GM21737 (cell line): ENCODE results near the gene FGFR2.

Experiments used
- ATAC-seq: cut with Tn5 transposase; IDR thresholded peaks from one replicate; pipeline ENCODE4 v1.9.1; 2021; ENCODE audit warnings: mild to moderate bottlenecking, moderate library complexity; ENCODE audit not compliant: unreplicated experiment

FGFR2 gene

DNA sequence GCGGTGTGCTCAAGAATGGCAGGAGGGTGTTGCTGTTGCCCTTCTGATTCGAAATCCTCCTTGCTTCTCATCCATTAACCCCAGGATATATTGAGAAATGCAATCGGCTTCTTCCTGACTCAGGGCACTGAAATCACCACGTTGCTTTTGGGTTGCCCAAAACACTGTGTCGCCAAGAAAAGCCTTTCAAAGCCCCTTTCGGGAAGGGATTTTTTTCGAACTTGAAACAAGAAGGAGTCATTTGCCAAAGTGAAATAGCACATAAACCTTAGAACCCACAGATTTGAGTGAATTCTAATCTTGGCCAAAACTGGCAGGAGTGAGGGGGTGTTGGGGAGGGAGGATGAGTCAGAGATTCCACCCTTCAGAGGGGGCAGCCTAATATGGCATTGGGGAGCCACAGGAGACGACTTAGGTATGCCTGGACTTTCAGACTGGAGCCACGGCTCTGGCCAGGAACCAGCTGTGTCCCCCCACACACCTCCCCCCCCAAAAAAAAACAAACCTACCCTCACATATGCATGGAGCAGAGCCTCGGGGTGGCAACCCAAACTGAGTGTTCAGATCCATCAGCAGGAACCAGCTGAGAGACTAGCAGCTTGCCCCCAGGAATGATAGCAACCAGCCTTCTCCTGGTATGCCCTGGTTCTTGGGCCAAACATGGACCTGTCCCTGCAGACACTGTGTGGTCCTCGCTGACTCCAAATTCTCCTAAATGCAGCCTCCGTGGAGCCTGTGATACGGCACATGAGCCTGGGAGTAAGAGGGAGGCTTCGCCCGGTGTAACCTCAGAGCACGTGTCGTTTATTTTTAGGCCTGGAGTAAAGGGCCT lies 138.4 kb downstream of the FGFR2 start:
- no peak for ATAC-seq

DNA sequence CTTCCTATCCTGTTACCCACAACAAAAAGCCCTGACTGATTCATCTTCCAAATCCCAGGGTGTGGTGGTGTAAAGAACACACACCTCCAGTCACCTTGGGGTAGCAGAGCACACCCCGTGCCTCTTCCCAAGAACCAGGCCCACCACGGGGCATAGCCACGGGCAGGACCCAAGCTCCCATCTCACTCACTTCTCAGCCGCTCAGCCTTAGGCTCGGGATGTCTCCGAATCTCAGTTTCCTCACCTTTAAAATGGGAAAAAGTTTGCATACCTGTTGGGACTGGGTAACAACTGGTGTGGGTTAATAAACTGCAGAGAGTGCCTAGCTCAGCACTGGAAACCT lies 139.0 kb downstream of the FGFR2 start:
- ATAC-seq, result no peak

DNA sequence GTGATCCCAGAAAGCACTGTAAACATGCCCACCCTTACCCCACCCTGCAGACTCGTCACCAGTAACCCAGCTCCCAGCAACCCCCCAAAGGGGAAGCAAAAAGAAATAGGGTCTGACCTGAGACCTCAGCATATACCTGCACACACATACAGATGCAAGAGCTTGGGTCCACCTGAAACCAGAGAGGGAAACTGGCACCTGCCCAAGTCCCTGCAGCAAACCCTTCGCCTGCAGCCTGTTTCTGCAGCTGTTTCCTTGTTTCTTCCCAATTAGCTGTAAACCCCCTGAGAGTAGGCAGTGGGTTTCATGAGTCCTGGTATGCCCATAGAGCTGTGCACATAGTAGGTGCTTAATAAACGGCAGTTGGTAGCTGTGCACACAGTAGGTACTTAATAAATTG lies 140.5 kb downstream of the FGFR2 start:
- no peak for ATAC-seq

DNA sequence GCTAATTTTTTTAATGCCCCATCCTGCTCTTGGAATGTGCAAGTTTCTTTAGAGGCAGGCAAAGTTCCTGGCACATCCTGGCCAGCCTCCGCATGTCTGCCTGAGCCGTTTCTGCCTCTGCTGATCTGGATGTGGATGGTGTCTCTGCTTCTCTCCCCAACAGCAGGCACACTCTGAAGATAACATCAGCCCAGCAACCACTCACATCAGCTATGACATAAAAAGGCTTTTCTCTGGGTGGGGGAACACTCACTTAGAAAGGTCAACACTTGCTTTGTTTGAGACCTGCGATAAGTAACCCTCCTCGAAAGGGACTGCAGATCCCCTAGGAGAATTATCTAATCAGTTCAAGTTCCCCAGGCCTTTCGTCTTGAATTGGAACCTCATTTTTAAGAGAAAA lies 142.9 kb downstream of the FGFR2 start:
- ATAC-seq, result no peak

DNA sequence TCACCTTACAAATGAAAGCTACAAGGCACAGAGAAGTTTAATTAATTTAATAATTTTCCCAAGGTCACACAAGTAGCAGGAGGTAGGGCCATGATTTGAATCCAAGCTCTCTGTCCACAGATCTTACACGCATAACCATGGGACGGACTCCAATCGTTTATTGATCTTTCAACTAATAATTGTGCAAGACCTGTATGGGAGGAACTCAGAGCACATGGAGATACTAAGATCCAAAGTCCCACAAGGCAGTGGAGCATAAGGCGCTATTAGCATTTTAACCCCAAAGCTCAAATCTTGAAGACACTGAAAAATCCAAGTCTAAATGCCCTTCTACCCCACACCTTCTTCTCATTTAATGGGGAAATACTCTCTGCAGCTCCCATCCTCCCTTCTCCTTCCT lies 143.5 kb downstream of the FGFR2 start:
- ATAC-seq, result no peak

DNA sequence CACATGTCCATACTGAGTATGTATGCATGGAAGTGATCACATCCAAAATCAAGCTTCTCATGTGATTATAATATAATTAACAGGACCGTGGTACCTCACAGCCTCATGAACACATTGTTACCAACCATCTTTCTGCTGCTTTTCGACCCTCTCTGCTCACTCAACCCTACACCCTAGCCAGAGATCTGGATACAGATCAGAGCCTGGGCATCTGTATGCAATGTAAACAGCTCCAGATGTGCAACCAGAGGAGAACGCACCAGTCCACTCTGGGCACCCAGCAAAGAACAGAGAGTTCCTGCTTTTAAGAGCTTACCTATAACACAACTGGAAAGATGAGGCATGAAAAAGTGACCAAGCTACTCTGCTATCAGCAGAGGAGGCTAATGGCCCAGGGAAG lies 145.1 kb downstream of the FGFR2 start:
- no peak for ATAC-seq

DNA sequence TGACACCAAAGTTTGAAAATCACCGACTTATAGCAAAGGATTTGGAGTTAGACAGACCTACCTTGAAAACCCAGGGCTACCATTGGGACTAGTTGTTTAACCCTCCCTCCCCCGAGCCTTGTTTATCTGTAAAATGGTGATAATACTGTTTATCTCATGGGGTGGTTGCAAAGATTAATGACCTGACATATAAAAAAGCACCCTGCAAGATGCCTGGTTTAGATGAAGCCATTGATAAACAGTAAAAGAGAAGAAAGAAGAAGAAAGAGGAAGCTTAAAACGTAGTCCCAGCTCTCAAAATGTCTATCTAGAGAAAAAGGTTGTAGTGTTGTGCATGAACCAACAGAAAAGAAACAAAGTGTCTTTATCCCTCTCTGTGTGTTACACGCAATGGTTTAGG lies 145.7 kb downstream of the FGFR2 start:
- no peak for ATAC-seq

DNA sequence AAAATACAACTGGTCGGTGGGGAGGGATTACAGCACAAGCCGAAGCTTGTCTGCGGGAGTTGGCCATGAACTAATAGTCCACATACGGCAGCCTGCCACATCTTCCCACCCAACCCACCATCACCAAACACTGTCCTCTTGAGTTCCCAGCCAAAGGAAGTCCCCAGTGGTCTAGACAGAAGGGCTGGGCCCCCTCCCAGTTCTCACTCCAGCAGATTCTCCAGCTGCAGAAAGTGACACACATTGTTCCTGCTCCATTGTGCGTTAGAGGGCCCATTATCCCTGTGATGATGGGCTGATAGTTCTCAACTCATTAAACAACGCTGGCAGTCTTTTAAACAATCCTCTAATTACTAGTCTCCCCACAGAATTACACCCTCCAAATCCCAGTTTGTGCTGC lies 148.0 kb downstream of the FGFR2 start:
- no peak for ATAC-seq

DNA sequence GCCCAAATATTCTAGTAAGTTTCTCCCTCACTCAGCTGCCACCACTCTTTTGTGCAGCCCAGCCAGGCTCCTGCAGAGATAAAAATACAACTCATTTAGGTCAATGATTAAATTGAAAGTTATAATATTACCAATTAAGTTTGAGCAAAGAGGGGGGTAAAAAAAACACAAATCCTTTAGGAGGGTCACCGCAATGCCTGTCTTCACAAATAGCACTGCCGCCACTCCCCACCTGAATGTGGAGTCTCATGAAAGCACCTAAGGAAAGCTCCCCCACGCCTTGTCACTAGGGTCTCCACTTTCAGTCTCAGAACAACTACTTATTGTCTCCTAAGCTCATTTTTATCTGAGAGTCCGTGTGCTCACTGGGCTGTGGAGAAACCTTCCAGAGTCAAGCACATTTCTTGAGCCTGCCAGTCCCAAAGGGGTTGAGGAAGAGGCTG lies 148.7 kb downstream of the FGFR2 start:
- peak; percentile 32 for ATAC-seq

DNA sequence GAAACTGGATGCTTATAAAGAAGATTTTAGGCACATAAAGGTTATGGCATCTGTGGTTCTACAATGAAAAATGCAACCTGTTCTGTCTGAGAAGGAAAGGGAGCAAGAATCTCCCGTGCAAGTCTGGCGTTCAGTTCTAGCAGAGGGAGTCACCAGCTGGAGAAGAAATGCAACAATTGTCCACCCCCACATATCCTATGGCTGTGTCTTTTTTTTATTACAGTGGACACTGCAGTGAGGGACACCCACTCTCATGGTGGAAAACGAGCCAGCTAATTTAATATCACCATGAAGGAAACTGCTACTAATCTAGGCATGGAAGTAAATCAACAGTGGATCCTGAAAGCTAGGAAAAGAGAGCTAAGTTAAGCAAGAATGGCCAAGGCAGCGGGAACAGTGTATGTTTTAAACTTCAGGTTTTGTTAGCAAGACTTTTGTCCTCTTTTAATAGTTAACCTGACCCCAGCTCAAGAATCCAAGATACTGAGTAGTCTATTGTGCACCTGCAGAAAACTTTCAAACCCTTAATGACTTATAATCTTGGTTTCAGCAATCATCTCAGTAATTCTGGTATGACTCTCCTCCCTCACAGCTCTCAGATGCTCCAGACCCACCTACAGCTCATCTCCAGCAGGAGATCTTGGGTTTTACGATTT lies 149.3 kb downstream of the FGFR2 start:
- peak; percentile 97 for ATAC-seq

DNA sequence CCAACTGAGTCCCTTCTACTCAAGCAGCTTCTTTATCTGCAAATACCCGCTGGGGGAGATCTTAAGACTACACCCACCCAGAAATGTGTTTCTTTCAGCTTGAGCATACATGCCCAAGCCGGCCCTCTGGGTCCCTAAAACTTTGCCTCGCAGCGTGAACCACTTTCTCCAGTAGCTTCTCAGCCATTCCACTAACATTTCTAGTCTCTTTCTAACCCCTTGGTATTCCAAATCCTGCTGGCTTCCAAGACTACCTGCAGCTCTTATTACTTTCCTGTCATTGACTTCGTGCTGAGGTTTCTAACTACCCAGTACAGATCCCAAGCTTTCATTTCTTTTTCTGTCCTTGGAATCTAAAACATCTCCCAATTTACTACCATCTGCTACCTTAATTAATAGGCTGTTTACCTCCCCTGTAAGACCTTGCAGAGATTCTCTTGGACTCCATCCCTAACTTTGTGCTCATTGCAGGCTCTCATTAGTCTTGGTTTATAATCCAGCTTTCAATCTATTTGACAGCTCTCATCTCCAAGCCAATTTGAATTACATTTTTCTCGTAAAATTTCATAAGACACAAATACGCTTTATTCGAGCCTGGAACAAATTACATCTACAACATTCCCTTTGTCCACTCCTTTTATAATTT lies 153.6 kb downstream of the FGFR2 start:
- no peak for ATAC-seq

DNA sequence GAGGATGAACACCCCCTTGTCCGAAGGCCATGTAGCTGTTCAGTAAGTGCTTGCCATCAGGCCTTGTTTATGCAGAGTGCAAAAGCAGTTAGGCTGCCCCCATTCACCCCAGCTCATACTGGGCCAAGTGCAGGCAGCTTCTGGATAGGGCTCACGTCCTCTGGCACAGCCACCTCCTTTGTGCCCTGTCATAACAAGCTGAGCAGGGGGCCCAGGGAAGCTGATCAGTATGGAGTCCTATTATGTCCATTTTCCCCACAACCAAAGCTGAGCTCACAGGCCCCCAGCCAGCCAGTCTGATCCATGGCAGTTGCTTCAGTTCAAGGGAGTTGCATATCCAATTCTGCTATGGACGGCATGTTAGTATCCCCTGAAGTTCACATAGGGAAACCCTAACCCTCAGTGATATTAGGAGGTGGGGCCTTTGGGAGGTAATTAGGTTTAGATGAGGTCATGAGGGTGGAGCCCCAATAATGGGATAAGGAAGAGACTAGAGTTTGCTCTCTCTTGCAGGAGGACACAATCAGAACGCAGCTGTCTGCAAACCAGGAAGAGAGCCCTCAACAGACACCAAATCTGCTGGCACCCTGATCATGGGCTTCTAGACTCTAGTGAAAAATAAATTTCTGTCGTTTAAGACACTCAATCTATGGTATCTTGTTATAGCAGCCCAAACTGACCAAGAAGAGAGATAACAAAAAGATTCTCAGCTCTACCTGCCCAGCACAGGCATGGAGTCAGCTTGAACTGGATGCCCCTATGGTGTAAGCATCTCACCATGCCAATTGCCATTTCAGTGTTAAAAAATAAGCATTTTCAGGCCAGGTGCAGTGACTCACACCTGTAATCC lies 155.9 kb downstream of the FGFR2 start:
- no peak for ATAC-seq

DNA sequence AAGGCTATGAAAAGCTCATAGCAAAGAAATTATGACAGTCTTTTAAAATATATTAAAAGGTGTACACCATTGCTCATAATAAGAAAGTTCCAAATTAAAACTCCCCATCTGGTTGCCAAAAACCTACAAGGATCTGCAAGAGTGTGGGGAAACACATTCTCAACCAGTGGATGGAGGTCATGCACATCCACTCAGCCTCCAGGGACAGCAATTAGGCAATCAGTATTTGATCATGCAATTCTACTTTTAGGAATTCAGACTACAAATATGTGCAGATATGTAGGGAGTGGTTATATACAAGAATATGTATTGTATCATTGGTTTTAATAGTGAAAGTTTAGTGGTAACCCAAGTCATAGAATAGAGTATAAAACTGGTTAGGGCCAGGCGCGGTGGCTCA lies 157.8 kb downstream of the FGFR2 start:
- ATAC-seq, result no peak

DNA sequence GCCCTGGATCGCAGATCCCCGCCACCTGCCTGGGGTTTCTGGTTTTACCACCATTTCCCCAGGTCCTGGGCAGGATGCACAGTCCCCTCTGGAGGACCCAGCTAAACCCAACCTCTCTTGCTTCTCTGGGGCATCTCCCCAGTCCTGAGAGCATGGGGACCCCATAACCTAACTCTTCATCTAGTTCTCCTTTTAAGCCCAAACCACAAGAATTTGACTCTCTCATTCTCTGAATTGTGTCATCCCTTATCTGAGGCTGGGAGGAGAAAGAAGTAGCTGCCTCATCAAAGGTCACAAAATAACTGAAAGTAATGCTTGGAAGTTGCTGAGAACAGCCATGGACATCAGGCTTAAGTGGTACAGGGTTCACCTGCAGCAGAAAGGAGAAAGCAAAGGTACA lies 159.9 kb downstream of the FGFR2 start:
- no peak for ATAC-seq

DNA sequence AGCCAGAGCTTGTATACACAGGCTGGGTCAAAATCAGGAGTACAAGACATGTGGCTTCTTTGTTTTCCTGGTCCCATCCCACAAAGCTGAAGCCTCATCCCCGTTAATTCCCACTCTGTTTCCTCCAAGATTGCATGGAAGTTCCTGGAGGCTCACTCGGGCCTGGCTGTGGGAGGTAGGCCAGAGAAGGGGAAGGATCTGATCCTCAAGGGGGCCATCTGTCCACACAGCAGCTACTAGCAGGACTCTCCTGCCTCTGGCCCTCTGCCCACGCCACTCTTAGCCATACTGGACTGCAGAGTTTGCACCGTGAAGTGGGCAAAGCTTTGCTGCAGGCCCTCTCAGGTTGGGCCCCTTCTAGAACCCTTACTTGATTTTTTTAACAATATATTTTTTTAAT lies 160.6 kb downstream of the FGFR2 start:
- ATAC-seq, result no peak

DNA sequence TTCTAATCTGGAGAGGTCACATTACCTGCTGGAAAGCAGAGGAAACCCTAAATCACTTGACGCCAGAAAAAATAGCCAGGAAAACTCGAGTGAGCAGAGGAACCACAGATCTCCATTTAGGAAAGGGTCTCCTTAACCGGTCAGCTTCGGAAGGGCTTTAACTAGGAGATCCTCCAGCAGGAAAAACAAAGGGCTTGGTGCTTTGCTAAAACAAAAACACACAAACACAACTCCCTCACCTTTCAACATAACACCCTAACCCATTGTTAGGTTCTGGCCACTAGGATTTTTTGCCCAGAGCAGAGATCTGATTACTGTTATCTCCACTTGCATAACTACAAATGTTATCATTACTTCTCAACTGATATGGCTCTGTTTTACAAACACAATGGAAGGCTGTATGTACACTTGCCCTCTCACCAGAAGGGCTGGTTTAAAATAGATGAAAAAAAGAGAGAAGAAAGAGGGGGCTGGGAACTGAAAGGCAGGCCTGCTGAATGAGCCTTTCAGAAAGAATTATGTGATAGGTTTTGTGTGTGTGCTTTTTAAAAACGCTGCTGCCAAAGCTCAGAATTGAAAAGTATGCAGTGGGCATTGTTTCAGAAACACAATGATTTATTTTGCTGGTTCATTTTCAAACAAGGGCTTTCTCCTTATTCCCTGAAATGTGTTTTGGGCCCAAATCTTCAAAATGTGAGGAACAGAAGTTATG lies 161.5 kb downstream of the FGFR2 start:
- no peak for ATAC-seq

DNA sequence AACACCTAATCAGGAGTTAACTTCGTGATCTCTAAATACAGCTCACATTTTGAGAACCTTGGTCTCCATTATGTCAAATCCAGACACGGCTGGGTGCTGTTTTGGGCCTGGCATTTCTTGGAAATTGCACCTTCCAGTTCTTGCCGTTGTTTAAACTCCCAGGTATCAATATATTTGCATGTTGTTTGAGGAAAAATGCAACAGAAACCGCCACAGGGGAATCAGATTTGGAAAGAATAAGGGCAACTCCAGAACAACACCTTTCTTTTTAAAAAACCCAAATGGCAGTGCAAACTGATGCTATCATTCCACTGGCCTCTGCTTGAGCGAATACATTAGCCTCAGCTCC lies 162.0 kb downstream of the FGFR2 start:
- no peak for ATAC-seq

DNA sequence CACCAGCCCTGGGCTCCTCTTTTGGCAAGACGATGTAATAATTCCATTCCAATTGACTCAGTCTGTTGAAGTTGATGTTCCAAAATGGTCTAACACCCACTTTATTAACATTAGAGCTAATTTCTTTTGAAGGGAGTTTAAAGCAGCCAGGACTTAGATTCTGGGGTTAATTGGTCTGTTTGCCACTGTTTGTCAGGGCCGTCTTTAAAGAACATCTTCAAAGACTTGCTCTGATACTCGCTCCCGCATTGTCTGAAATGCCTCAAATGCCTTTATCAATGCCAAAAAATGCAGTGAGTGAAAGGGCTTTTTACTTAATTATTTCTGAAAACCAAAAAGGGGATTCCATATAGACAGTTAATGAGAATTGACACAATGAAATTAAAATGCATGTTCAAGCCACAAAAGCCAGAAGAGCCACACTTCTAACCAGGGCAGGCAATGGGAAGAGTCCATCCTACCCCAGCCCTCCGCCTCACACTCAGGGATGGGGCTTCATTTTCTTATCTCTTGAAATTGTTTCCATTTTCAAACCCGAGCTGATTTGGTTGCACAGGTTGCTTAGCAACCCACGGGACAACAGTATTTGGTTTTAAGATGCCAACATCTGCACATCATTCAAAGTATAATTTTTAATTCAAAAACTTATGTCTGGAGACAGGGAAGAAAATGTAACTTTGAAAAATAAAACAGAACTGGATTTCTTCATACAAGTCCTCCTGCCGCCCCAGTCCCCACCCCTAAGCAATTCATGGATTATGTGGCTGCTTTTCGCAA lies 163.0 kb downstream of the FGFR2 start:
- ATAC-seq, result no peak

DNA sequence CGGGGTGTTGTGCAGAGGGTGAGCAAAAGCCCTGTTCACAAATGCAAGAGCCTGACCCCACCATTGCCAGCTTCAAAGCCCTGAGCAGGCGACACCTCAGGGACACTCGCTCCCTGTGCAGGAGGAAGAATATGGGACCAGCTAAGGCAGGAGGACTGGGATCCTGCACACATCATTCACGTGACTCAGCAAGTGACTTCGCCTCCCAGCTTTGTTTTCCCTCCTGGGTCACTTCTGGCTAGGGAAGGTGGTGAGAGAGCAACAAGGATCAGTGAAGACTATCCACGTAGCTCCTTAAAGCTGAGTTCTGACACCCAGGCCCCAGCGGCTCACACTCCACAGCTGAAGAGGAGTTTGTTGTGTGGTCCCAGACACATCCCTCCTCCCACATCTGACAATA lies 164.3 kb downstream of the FGFR2 start:
- no peak for ATAC-seq

DNA sequence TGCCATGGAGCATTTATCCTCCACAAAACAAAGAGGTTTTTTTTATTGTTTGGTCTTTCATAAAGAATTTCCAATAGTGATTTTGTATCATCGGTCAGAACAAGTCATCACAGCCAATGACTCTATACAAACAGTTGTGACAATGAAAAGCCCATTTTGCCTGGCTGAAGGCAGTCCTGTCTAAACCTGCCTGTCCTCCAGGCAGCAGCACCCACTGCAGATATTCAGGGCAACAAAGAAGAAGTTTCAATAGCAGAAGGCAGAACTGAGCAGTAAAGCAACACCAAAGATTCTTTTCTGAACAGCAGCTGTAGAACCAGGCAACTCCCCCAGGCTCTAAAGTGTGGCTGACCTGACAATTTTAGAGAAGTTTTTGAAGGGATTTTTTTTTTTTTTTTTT lies 169.4 kb downstream of the FGFR2 start:
- no peak for ATAC-seq
